Chondrocyte (in vitro differentiated cells): ENCODE measurements around the gene AFAP1. TPM values are rescaled to one million over a fixed set of nuclear protein-coding genes. Genes with fewer than 3 reads are reported as not detected.

Experiments
- DNase-seq: peaks from one replicate; pipeline ENCODE4 v3.0.0; 2021; ENCODE audit warnings: mixed read lengths, low spot score
- H3K27ac Mint-ChIP-seq: one replicate; pipeline ENCODE4 v1.8.0; 2021; ENCODE audit warnings: mild to moderate bottlenecking, moderate library complexity, mixed read lengths; ENCODE audit not compliant: unreplicated experiment
- H3K27me3 Mint-ChIP-seq: 2 replicates; pipeline ENCODE4 v1.8.0; 2021; ENCODE audit warnings: low read depth, mixed read lengths
- H3K36me3 Mint-ChIP-seq: 2 replicates; pipeline ENCODE4 v1.8.0; 2021; ENCODE audit warnings: low read depth, mixed read lengths
- H3K4me1 Mint-ChIP-seq: 2 replicates; pipeline ENCODE4 v1.8.0; 2021; ENCODE audit warnings: low read depth, mild to moderate bottlenecking, mixed read lengths
- H3K4me3 Mint-ChIP-seq: one replicate; pipeline ENCODE4 v1.8.0; 2021; ENCODE audit warnings: mild to moderate bottlenecking, moderate library complexity, mixed read lengths; ENCODE audit not compliant: unreplicated experiment
- H3K9me3 Mint-ChIP-seq: 2 replicates; pipeline ENCODE4 v1.8.0; 2021; ENCODE audit warnings: low read depth, mixed read lengths
- CTCF ChIP-seq: fragments of 200-600 bp; sonication (generic); IDR thresholded peaks from 2 replicates; pipeline ENCODE4 v1.5.0; 2021; ENCODE audit warnings: antibody characterized with exemption, mild to moderate bottlenecking, moderate library complexity
- total RNA-seq: library from RNA; stranded (reverse); gene quantifications from 3 replicates; pipeline ENCODE4 v1.2.1, GENCODE V29; 2021

The AFAP1 gene
- total RNA-seq, 1 donor from 2014 or later, result 118 TPM

GRCh38 chr4:7721984-7722551, 217.6 kb downstream of the AFAP1 start:
- H3K27ac Mint-ChIP-seq, result no peak overlapping the region
- no peaks in the 10 kb centered on the region for H3K9me3 Mint-ChIP-seq
- no peak for DNase-seq
- no peaks in the 10 kb centered on the region for H3K4me1 Mint-ChIP-seq
- H3K27me3 Mint-ChIP-seq, result peaks cover 31% of the 10 kb centered on the region
- TF ChIP-seq CTCF, result peak; percentile 46
- no peaks in the 10 kb centered on the region for H3K36me3 Mint-ChIP-seq
- H3K4me3 Mint-ChIP-seq, result no peak overlapping the region

- no peaks in the 10 kb centered on the region for H3K9me3 Mint-ChIP-seq
- peaks cover 11% of the 10 kb centered on the region for H3K36me3 Mint-ChIP-seq
- H3K27me3 Mint-ChIP-seq, result peaks cover 49% of the 10 kb centered on the region
- peak; percentile 93 for TF ChIP-seq CTCF
- no peaks in the 10 kb centered on the region for H3K4me1 Mint-ChIP-seq
- DNase-seq, result no peak
- no peak overlapping the region for H3K27ac Mint-ChIP-seq
- H3K4me3 Mint-ChIP-seq, result no peak overlapping the region
These were observed 220.1 kb downstream of the AFAP1 start for GRCh38 chr4:7719354-7720174.

- TF ChIP-seq CTCF, result no peak
- H3K27me3 Mint-ChIP-seq, result peaks cover 51% of the 10 kb centered on the region
- no peak overlapping the region for H3K4me3 Mint-ChIP-seq
- H3K9me3 Mint-ChIP-seq, result no peaks in the 10 kb centered on the region
- H3K4me1 Mint-ChIP-seq, result no peaks in the 10 kb centered on the region
- no peak overlapping the region for H3K27ac Mint-ChIP-seq
- DNase-seq, result no peak
- peaks cover 11% of the 10 kb centered on the region for H3K36me3 Mint-ChIP-seq
These were observed 221.6 kb downstream of the AFAP1 start for GRCh38 chr4:7717946-7718490.

- Mint-ChIP-seq H3K4me1 (no peaks in the 10 kb centered on the region), H3K27ac (no peak overlapping the region), H3K36me3 (peaks cover 11% of the 10 kb centered on the region), H3K27me3 (peaks cover 50% of the 10 kb centered on the region), H3K9me3 (no peaks in the 10 kb centered on the region), H3K4me3 (no peak overlapping the region)
- TF ChIP-seq CTCF, result no peak
- DNase-seq, result no peak
These were observed 222.5 kb downstream of the AFAP1 start for GRCh38 chr4:7717161-7717560.

GRCh38 chr4:7716010-7716721, 223.5 kb downstream of the AFAP1 start:
- no peak for DNase-seq
- peaks cover 49% of the 10 kb centered on the region for H3K27me3 Mint-ChIP-seq
- no peak for TF ChIP-seq CTCF
- H3K9me3 Mint-ChIP-seq, result no peaks in the 10 kb centered on the region
- no peaks in the 10 kb centered on the region for H3K4me1 Mint-ChIP-seq
- H3K27ac Mint-ChIP-seq, result no peak overlapping the region
- no peak overlapping the region for H3K4me3 Mint-ChIP-seq
- peaks cover 13% of the 10 kb centered on the region for H3K36me3 Mint-ChIP-seq
